MCF 10A (cell line): ENCODE measurements around the gene PKP4. TPM values are rescaled to one million over a fixed set of nuclear protein-coding genes. Genes with fewer than 3 reads are reported as not detected.

Experiments used
- BruUV-seq: library from RNA; stranded (reverse); fragments of 400-500 nt; replicated peaks from 2 replicates; lab custom pipeline; 2021; lab: Mats Ljungman, UMichigan
- CTCF ChIA-PET: fragments of 300-600 bp; sonication (Branson Sonifier 250); formaldehyde crosslinking; extraction: SDS; loops from one replicate; lab custom pipeline; 2021; ENCODE audit warnings: antibody characterized with exemption, inconsistent platforms; lab: Yijun Ruan, JAX
- POLR2A ChIA-PET: fragments of 300-600, 350-650 bp; sonication (Branson Sonifier 250); formaldehyde crosslinking; extraction: SDS; loops from one replicate; lab custom pipeline; 2020; ENCODE audit warnings: antibody characterized with exemption, inconsistent platforms; lab: Yijun Ruan, JAX
- DNase-seq: peaks from one replicate; pipeline ENCODE4 v3.0.0-alpha.2; 2018; ENCODE audit not compliant: unreplicated experiment
- H3K27ac Mint-ChIP-seq: one replicate; pipeline ENCODE4 v1.8.0; 2022; ENCODE audit warnings: mild to moderate bottlenecking, low read depth, mixed read lengths; ENCODE audit not compliant: unreplicated experiment
- H3K27me3 Mint-ChIP-seq: one replicate; pipeline ENCODE4 v1.8.0; 2022; ENCODE audit warnings: mixed read lengths; ENCODE audit not compliant: insufficient read depth, unreplicated experiment
- H3K36me3 Mint-ChIP-seq: one replicate; pipeline ENCODE4 v1.8.0; 2022; ENCODE audit warnings: mild to moderate bottlenecking, moderate library complexity, mixed read lengths; ENCODE audit not compliant: insufficient read depth, unreplicated experiment
- H3K4me1 Mint-ChIP-seq: one replicate; pipeline ENCODE4 v1.8.0; 2022; ENCODE audit warnings: mixed read lengths; ENCODE audit not compliant: insufficient read depth, unreplicated experiment
- H3K4me3 Mint-ChIP-seq: one replicate; pipeline ENCODE4 v1.8.0; 2022; ENCODE audit warnings: mild to moderate bottlenecking, moderate library complexity, mixed read lengths; ENCODE audit not compliant: unreplicated experiment
- H3K9me3 Mint-ChIP-seq: one replicate; pipeline ENCODE4 v1.8.0; 2022; ENCODE audit warnings: mixed read lengths; ENCODE audit not compliant: unreplicated experiment
- CTCF ChIP-seq: fragments of 200-600 bp; IDR thresholded peaks from one replicate; pipeline ENCODE4 v1.8.0; 2022; ENCODE audit warnings: antibody characterized with exemption, mild to moderate bottlenecking; ENCODE audit not compliant: unreplicated experiment
- intact Hi-C: fragments of 100-400 bp; cut with micrococcal nuclease; formaldehyde crosslinking; loops from 2 replicates; pipeline ENCODE4 v1.14.1; 2022
- total RNA-seq: library from RNA; stranded (reverse); gene quantifications from 2 replicates; pipeline ENCODE4 v1.2.3, GENCODE V29; 2022

Gene PKP4
- total RNA-seq, 1 experiment from 2014 or later, result 63.7 TPM

- H3K4me3 Mint-ChIP-seq, result no peak overlapping the region
- peak; percentile 35 for DNase-seq
- TF ChIP-seq CTCF, result no peak
- H3K4me1 Mint-ChIP-seq, result peaks cover 7% of the 10 kb centered on the region
- no TSS peak for BruUV-seq
- no peaks in the 10 kb centered on the region for H3K27me3 Mint-ChIP-seq
- intact Hi-C loops, result loop anchor here (5.0 kb wide), 1 partner anchor 228 kb away; the partner anchor contains the start of genes CCDC148 and PKP4
- peaks cover 9% of the 10 kb centered on the region for H3K36me3 Mint-ChIP-seq
- no peak overlapping the region for H3K27ac Mint-ChIP-seq
- H3K9me3 Mint-ChIP-seq, result no peaks in the 10 kb centered on the region
- ChIA-PET POLR2A (interaction anchor here (0.7 to 1.3 kb wide), 3 partner anchors 33 to 199 kb away, joined by 3 read pairs; no protein-coding TSS in a partner anchor), CTCF (interaction anchor here (0.8 to 4.6 kb wide), 5 partner anchors 14 to 483 kb away, joined by 3 to 21 read pairs (median 4); no protein-coding TSS in a partner anchor)
Observed at GRCh38 chr2:158685646-158686045, 228.9 kb downstream of the PKP4 start.

- intact Hi-C loops, result loop anchor here (5.0 kb wide), 1 partner anchor 229 kb away; the partner anchor contains the start of genes CCDC148 and PKP4
- BruUV-seq, result TSS peak; percentile 16
- H3K4me3 Mint-ChIP-seq, result no peak overlapping the region
- TF ChIP-seq CTCF, result no peak
- POLR2A ChIA-PET, result interaction anchor here (1.2 to 1.3 kb wide), 2 partner anchors 33 to 41 kb away, joined by 3 read pairs; no protein-coding TSS in a partner anchor
- CTCF ChIA-PET, result interaction anchor here (0.8 to 4.6 kb wide), 5 partner anchors 15 to 483 kb away, joined by 3 to 21 read pairs (median 3); no protein-coding TSS in a partner anchor
- H3K27me3 Mint-ChIP-seq, result no peaks in the 10 kb centered on the region
- H3K9me3 Mint-ChIP-seq, result no peaks in the 10 kb centered on the region
- peaks cover 3% of the 10 kb centered on the region for H3K36me3 Mint-ChIP-seq
- no peak overlapping the region for H3K27ac Mint-ChIP-seq
- DNase-seq, result no peak
- peaks cover 7% of the 10 kb centered on the region for H3K4me1 Mint-ChIP-seq
Observed at GRCh38 chr2:158686210-158686691, 229.5 kb downstream of the PKP4 start.

- CTCF ChIA-PET, result interaction anchor here (1.3 to 4.6 kb wide), 3 partner anchors 51 to 67 kb away, joined by 3 to 21 read pairs (median 8); no protein-coding TSS in a partner anchor
Observed at GRCh38 chr2:158687315-158687714, 230.6 kb downstream of the PKP4 start.

More at GRCh38 chr2:158687315-158687714, 230.6 kb downstream of the PKP4 start:
- BruUV-seq, result no TSS peak
- H3K27me3 Mint-ChIP-seq, result no peaks in the 10 kb centered on the region
- H3K4me1 Mint-ChIP-seq, result peaks cover 7% of the 10 kb centered on the region
- no peaks in the 10 kb centered on the region for H3K36me3 Mint-ChIP-seq
- POLR2A ChIA-PET, result interaction anchor here (0.6 kb wide), 1 partner anchor 20 kb away, joined by 8 read pairs; no protein-coding TSS in a partner anchor
- H3K4me3 Mint-ChIP-seq, result no peak overlapping the region
- intact Hi-C loops, result loop anchor here (5.0 kb wide), 1 partner anchor 230 kb away; the partner anchor contains the start of genes CCDC148 and PKP4
- TF ChIP-seq CTCF, result no peak
- no peak for DNase-seq
- no peaks in the 10 kb centered on the region for H3K9me3 Mint-ChIP-seq
- H3K27ac Mint-ChIP-seq, result no peak overlapping the region
